Neural cell (in vitro differentiated cells): Measurements from ENCODE around the gene MRPS15. TPM values are rescaled to one million over a fixed set of nuclear protein-coding genes. Genes with fewer than 3 reads are reported as not detected.
A peak's percentile ranks its signal among the peaks of the same experiment; 100 is the strongest.

Experiments
- H2AFZ ChIP-seq: fragments of 200-600, 300-800 bp; sonication (generic), shearing (Covaris generic); 2 replicates; pipeline ENCODE4 v1.6.0; 2014; ENCODE audit warnings: low read depth, mild to moderate bottlenecking, antibody characterized with exemption, low read length, moderate library complexity
- H3F3A ChIP-seq: fragments of 200-600 bp; shearing (Covaris generic); 2 replicates; pipeline ENCODE4 v1.6.1; 2016; ENCODE audit warnings: mild to moderate bottlenecking, moderate library complexity, mixed read lengths, antibody characterized with exemption, low read length; ENCODE audit not compliant: insufficient read depth, poor library complexity, severe bottlenecking
- H3K27ac ChIP-seq: fragments of 200-600, 300-800 bp; sonication (generic), shearing (Covaris generic); 2 replicates; pipeline ENCODE4 v1.5.1; 2014; ENCODE audit warnings: mild to moderate bottlenecking, low read length, moderate library complexity
- H3K27me3 ChIP-seq: fragments of 300-800, 200-600 bp; sonication (generic), shearing (Covaris generic); 2 replicates; pipeline ENCODE4 v1.6.0; 2014; ENCODE audit warnings: mild to moderate bottlenecking, low read depth, low read length, moderate library complexity; ENCODE audit not compliant: insufficient read depth
- H3K36me3 ChIP-seq: fragments of 300-800, 200-600 bp; sonication (generic), shearing (Covaris generic); 2 replicates; pipeline ENCODE4 v1.5.1; 2014; ENCODE audit warnings: mild to moderate bottlenecking, antibody characterized with exemption, low read length, moderate library complexity; ENCODE audit not compliant: insufficient read depth
- H3K4me2 ChIP-seq: fragments of 300-800, 200-600 bp; sonication (generic), shearing (Covaris generic); 2 replicates; pipeline ENCODE4 v1.6.0; 2014; ENCODE audit warnings: mild to moderate bottlenecking, low read length
- H3K4me3 ChIP-seq: fragments of 300-800, 200-600 bp; sonication (generic), shearing (Covaris generic); 2 replicates; pipeline ENCODE4 v1.5.1; 2014; ENCODE audit warnings: mild to moderate bottlenecking, low read length, moderate library complexity
- H3K79me2 ChIP-seq: fragments of 200-600 bp; shearing (Covaris generic); replicated peaks from 2 replicates; pipeline ENCODE4 v1.6.0; 2014; ENCODE audit warnings: mild to moderate bottlenecking, low read length, moderate library complexity; ENCODE audit not compliant: insufficient read depth
- H3K9ac ChIP-seq: fragments of 300-800, 200-600 bp; sonication (generic), shearing (Covaris generic); 2 replicates; pipeline ENCODE4 v1.6.1; 2016; ENCODE audit warnings: mild to moderate bottlenecking, low read length, mixed read lengths
- H3K9me2 ChIP-seq: fragments of 200-600 bp; shearing (Covaris generic); 2 replicates; pipeline ENCODE4 v1.6.1; 2016; ENCODE audit warnings: mild to moderate bottlenecking, low read length, mixed read lengths; ENCODE audit not compliant: insufficient read depth
- H3K9me3 ChIP-seq: fragments of 200-600, 300-800 bp; sonication (generic), shearing (Covaris generic); 2 replicates; pipeline ENCODE4 v1.6.1; 2016; ENCODE audit warnings: mild to moderate bottlenecking, mixed run types, low read length, moderate library complexity, mixed read lengths
- H4K20me1 ChIP-seq: fragments of 200-600 bp; shearing (Covaris generic); 2 replicates; pipeline ENCODE4 v1.6.1; 2016; ENCODE audit warnings: mild to moderate bottlenecking, mixed run types; ENCODE audit not compliant: insufficient read depth
- CTCF ChIP-seq: fragments of 450-650 bp; IDR thresholded peaks from 2 replicates; pipeline ENCODE4 v1.5.1; 2014; ENCODE audit warnings: antibody characterized with exemption, mild to moderate bottlenecking, moderate library complexity; ENCODE audit not compliant: poor library complexity, severe bottlenecking
- EP300 ChIP-seq: fragments of 450-650 bp; conservative IDR thresholded peaks from 2 replicates; pipeline ENCODE4 v1.6.1; 2014; ENCODE audit warnings: antibody characterized with exemption, mild to moderate bottlenecking, moderate library complexity; ENCODE audit not compliant: poor library complexity, severe bottlenecking
- EZH2 ChIP-seq: fragments of 200-600, 300-800 bp; shearing (Covaris generic), sonication (generic); IDR thresholded peaks from 2 replicates; pipeline ENCODE4 v1.6.1; 2014; ENCODE audit warnings: antibody characterized with exemption, low read length, borderline replicate concordance, mild to moderate bottlenecking; ENCODE audit not compliant: insufficient read depth, poor library complexity, severe bottlenecking
- MXI1 ChIP-seq: fragments of 450-650 bp; conservative IDR thresholded peaks from 2 replicates; pipeline ENCODE4 v1.6.1; 2014; ENCODE audit warnings: antibody characterized with exemption, mild to moderate bottlenecking; ENCODE audit not compliant: poor library complexity, severe bottlenecking
- POLR2AphosphoS5 ChIP-seq: IDR thresholded peaks from 2 replicates; pipeline ENCODE4 v1.6.1; 2012
- RAD21 ChIP-seq: fragments of 450-650 bp; conservative IDR thresholded peaks from 2 replicates; pipeline ENCODE4 v1.6.1; 2014; ENCODE audit warnings: antibody characterized with exemption, mild to moderate bottlenecking, moderate library complexity
- REST ChIP-seq: IDR thresholded peaks from 2 replicates; pipeline ENCODE4 v1.6.1; 2012; ENCODE audit warnings: borderline replicate concordance
- SMC3 ChIP-seq: fragments of 450-650 bp; conservative IDR thresholded peaks from 2 replicates; pipeline ENCODE4 v1.6.1; 2014; ENCODE audit warnings: antibody characterized with exemption, mild to moderate bottlenecking, moderate library complexity; ENCODE audit not compliant: poor library complexity
- TAF1 ChIP-seq: IDR thresholded peaks from 2 replicates; pipeline ENCODE4 v1.6.1; 2012; ENCODE audit warnings: low read depth
- polyA plus RNA-seq: library from polyadenylated mRNA; depleted of rRNA; stranded (reverse); fragments of >200 nt; gene quantifications from 2 replicates; pipeline ENCODE4 v1.2.3, GENCODE V29; 2014

MRPS15 gene
- polyA plus RNA-seq, 1 donor from 2014 or later, result 65.6 TPM

GRCh38 chr1:36421649-36422048 lies 42.5 kb downstream of the MRPS15 start:
- H3K79me2 ChIP-seq, result no peaks in the 10 kb centered on the region
- no peaks in the 10 kb centered on the region for H3K9me2 ChIP-seq
- H2AFZ ChIP-seq, result no peak overlapping the region
- H3K9me3 ChIP-seq, result no peaks in the 10 kb centered on the region
- no peaks in the 10 kb centered on the region for H4K20me1 ChIP-seq
- no peak overlapping the region for H3K9ac ChIP-seq
- H3K27ac ChIP-seq, result no peak overlapping the region
- H3K36me3 ChIP-seq, result no peaks in the 10 kb centered on the region
- H3K4me2 ChIP-seq, result no peak overlapping the region
- H3F3A ChIP-seq, result no peaks in the 10 kb centered on the region
- no peak overlapping the region for H3K4me3 ChIP-seq
- no peak for TF ChIP-seq SMC3
- H3K27me3 ChIP-seq, result no peaks in the 10 kb centered on the region

GRCh38 chr1:36420836-36421317 lies 43.3 kb downstream of the MRPS15 start:
- Histone ChIP-seq H4K20me1 (no peaks in the 10 kb centered on the region), H3K79me2 (no peaks in the 10 kb centered on the region), H3K4me2 (no peak overlapping the region), H2AFZ (no peak overlapping the region), H3K27ac (no peak overlapping the region), H3K9me2 (no peaks in the 10 kb centered on the region), H3K27me3 (no peaks in the 10 kb centered on the region), H3K9ac (no peak overlapping the region), H3K36me3 (no peaks in the 10 kb centered on the region), H3F3A (no peaks in the 10 kb centered on the region), H3K9me3 (no peaks in the 10 kb centered on the region), H3K4me3 (no peak overlapping the region)
- TF ChIP-seq EZH2, result no peak
- peak; percentile 94 for TF ChIP-seq SMC3
- peak; percentile 22 for TF ChIP-seq MXI1
- peak; percentile 94 for TF ChIP-seq CTCF
- TF ChIP-seq RAD21, result peak; percentile 95
- no peak for TF ChIP-seq POLR2AphosphoS5

GRCh38 chr1:36420409-36420808 lies 43.8 kb downstream of the MRPS15 start:
- TF ChIP-seq SMC3, result no peak
- no peak for TF ChIP-seq POLR2AphosphoS5
- no peak for TF ChIP-seq TAF1
- TF ChIP-seq REST, result no peak
- TF ChIP-seq EP300, result no peak
- no peak for TF ChIP-seq RAD21
- no peak for TF ChIP-seq EZH2
- no peak overlapping the region for H3K27ac ChIP-seq
- no peaks in the 10 kb centered on the region for H3K9me2 ChIP-seq
- no peaks in the 10 kb centered on the region for H3K9me3 ChIP-seq
- H3K4me2 ChIP-seq, result no peak overlapping the region
- H3F3A ChIP-seq, result no peaks in the 10 kb centered on the region
- no peak overlapping the region for H3K4me3 ChIP-seq
- no peaks in the 10 kb centered on the region for H3K27me3 ChIP-seq
- H3K9ac ChIP-seq, result no peak overlapping the region
- H3K36me3 ChIP-seq, result no peaks in the 10 kb centered on the region
- H4K20me1 ChIP-seq, result no peaks in the 10 kb centered on the region
- no peaks in the 10 kb centered on the region for H3K79me2 ChIP-seq
- H2AFZ ChIP-seq, result no peak overlapping the region
